ENCODE data around the gene TEX29. TPM values are rescaled to one million over a fixed set of nuclear protein-coding genes. Genes with fewer than 3 reads are reported as not detected.

TEX29 gene
- total RNA-seq, 5 donors from 2014 or later (not counting 1 experiment from before 2014, with no cell fraction given) = 0.36 to 0.76 (median 0.70) TPM; not detected in 2

DNA sequence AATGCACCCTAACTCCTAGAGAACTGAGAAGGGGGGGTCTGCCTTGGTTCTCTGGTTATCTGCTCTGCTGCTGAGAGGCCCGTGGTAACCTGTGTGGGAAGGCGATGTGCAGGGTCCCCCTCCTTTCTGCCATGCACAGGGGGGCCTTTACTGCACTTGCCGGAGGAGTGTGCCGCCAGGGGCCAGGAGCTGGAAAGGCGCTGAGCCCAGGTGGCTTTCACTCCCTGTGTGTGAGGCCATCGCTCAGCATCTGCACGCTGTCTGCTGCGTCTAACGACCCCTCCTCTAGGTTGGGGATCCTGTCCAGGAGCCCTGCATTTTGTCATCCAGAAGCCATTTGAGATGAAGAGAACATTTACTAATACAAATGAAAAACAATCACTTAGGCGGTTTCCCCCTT lies 37.0 kb upstream of the TEX29 start:
- ATAC-seq (replicated peaks in 1 of 4) (no peak), DNase-seq (no peak)
- Histone ChIP-seq H3K4me1 (ENCODE audit: control insufficient read depth in 1 of 2, extremely low read depth in 1 of 2, insufficient read depth in 2 of 2, low read length in 2 of 2) (no peaks in the 10 kb centered on the region), H3K4me3 (ENCODE audit: control insufficient read depth in 1 of 2, extremely low read depth in 1 of 2, low read length in 1 of 2) (no peak overlapping the region), H3K27ac (ENCODE audit: low read length) (no peak overlapping the region), H3K36me3 (ENCODE audit: control insufficient read depth in 2 of 2, extremely low read depth in 1 of 2, insufficient read depth in 1 of 2, low read length in 1 of 2) (peaks cover 16 to 86% of the 10 kb centered on the region in 2 donors), H3K27me3 (replicated peaks in 1 of 2; ENCODE audit: control insufficient read depth in 2 of 2, extremely low read depth in 1 of 2, insufficient read depth in 2 of 2, low read length in 1 of 2) (no peaks in the 10 kb centered on the region), H3K9me3 (no peaks in the 10 kb centered on the region)
- POLR2A ChIA-PET = no interaction called here
- Mint-ChIP-seq H3K36me3 (peaks cover 75% of the 10 kb centered on the region), H3K9me3 (no peaks in the 10 kb centered on the region), H3K4me1 (no peaks in the 10 kb centered on the region), H3K27me3 (no peaks in the 10 kb centered on the region), H3K27ac (no peak overlapping the region), H3K4me3 (no peak overlapping the region)
- CTCF ChIA-PET = no interaction called here
- 100% methylated on average over 7 of the region's 10 CpGs for WGBS (ENCODE audit: insufficient coverage)

DNA sequence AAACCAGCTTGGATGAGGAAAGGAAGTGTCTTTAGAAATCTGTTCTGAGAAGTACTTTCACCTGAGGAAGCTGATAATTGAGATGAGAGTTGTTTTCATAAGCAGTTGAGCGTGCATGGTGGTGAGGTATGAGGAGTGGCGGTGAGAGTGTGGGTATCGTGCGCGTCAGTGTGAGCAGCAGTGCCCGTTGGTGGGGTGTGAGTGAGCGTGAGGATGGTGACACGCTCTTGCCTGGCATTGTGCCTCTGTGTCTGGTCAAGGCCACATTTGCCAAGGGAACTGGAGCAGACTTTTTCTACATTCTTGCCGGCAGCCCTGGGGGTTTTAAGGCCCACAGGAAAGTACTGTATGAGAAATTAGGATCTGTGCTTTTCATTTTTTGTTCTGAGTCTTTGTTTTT lies 36.5 kb upstream of the TEX29 start:
- H3K27me3 Mint-ChIP-seq = no peaks in the 10 kb centered on the region
- H3K4me3 Mint-ChIP-seq = no peak overlapping the region
- DNase-seq (no peak), ATAC-seq (replicated peaks in 1 of 4) (no peak)
- Histone ChIP-seq H3K36me3 (ENCODE audit: control insufficient read depth in 2 of 2, extremely low read depth in 1 of 2, insufficient read depth in 1 of 2, low read length in 1 of 2) (peaks cover 17 to 82% of the 10 kb centered on the region in 2 donors), H3K27me3 (replicated peaks in 1 of 2; ENCODE audit: control insufficient read depth in 2 of 2, extremely low read depth in 1 of 2, insufficient read depth in 2 of 2, low read length in 1 of 2) (no peaks in the 10 kb centered on the region), H3K9me3 (no peaks in the 10 kb centered on the region), H3K4me3 (ENCODE audit: control insufficient read depth in 1 of 2, extremely low read depth in 1 of 2, low read length in 1 of 2) (no peak overlapping the region), H3K27ac (ENCODE audit: low read length) (no peak overlapping the region), H3K4me1 (ENCODE audit: control insufficient read depth in 1 of 2, extremely low read depth in 1 of 2, insufficient read depth in 2 of 2, low read length in 2 of 2) (no peaks in the 10 kb centered on the region)
- WGBS (ENCODE audit: insufficient coverage) = 98% methylated on average over 8 of the region's 9 CpGs
- H3K9me3 Mint-ChIP-seq = no peaks in the 10 kb centered on the region
- H3K4me1 Mint-ChIP-seq = no peaks in the 10 kb centered on the region
- ChIA-PET POLR2A (no interaction called here), CTCF (no interaction called here)
- H3K36me3 Mint-ChIP-seq = peaks cover 72% of the 10 kb centered on the region
- H3K27ac Mint-ChIP-seq = no peak overlapping the region

DNA sequence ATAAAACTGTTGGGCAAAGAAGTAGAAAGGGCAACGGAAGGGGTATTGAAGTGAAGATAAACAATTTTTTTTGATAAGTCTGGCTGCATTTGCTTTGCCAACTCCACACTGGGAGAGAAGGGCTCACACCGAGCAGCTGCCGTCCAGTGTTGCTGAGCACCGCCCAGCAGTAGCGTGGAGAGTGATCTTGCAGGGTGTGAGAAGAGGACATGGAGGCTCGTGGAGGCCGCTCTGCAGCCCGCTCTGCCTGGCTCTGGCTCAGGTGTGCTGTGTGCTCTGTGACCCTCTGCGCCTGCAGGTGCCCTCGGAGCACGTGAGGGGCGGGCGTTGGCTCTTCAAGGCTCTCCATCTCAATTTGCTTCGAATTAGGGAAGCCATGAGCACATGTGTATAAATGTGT lies 35.9 kb upstream of the TEX29 start:
- no peaks in the 10 kb centered on the region for H3K9me3 Mint-ChIP-seq
- Histone ChIP-seq H3K4me3 (ENCODE audit: control insufficient read depth in 1 of 2, extremely low read depth in 1 of 2, low read length in 1 of 2) (no peak overlapping the region), H3K4me1 (ENCODE audit: control insufficient read depth in 1 of 2, extremely low read depth in 1 of 2, insufficient read depth in 2 of 2, low read length in 2 of 2) (no peaks in the 10 kb centered on the region), H3K27me3 (replicated peaks in 1 of 2; ENCODE audit: control insufficient read depth in 2 of 2, extremely low read depth in 1 of 2, insufficient read depth in 2 of 2, low read length in 1 of 2) (no peaks in the 10 kb centered on the region), H3K36me3 (ENCODE audit: control insufficient read depth in 2 of 2, extremely low read depth in 1 of 2, insufficient read depth in 1 of 2, low read length in 1 of 2) (peaks cover 17 to 83% of the 10 kb centered on the region in 2 donors), H3K27ac (ENCODE audit: low read length) (no peak overlapping the region), H3K9me3 (no peaks in the 10 kb centered on the region)
- H3K27me3 Mint-ChIP-seq = no peaks in the 10 kb centered on the region
- CTCF ChIA-PET = no interaction called here
- peaks cover 73% of the 10 kb centered on the region for H3K36me3 Mint-ChIP-seq
- 95% methylated on average over 7 of the region's 14 CpGs for WGBS (ENCODE audit: insufficient coverage)
- ATAC-seq (replicated peaks in 1 of 4) (no peak), DNase-seq (no peak)
- POLR2A ChIA-PET = no interaction called here
- H3K4me1 Mint-ChIP-seq = no peaks in the 10 kb centered on the region
- no peak overlapping the region for H3K4me3 Mint-ChIP-seq
- H3K27ac Mint-ChIP-seq = no peak overlapping the region

- no peak overlapping the region for H3K4me3 ChIP-seq (ENCODE audit: control insufficient read depth in 1 of 2, extremely low read depth in 1 of 2, low read length in 1 of 2)
- POLR2A ChIA-PET = no interaction called here
- no peaks in the 10 kb centered on the region for H3K4me1 Mint-ChIP-seq
- no peak for ATAC-seq (replicated peaks in 1 of 4)
- DNase-seq = no peak
- no peak overlapping the region for H3K27ac Mint-ChIP-seq
- H3K4me1 ChIP-seq (ENCODE audit: control insufficient read depth in 1 of 2, extremely low read depth in 1 of 2, insufficient read depth in 2 of 2, low read length in 2 of 2) = no peaks in the 10 kb centered on the region
- CTCF ChIA-PET = no interaction called here
- H3K9me3 Mint-ChIP-seq = no peaks in the 10 kb centered on the region
- no peaks in the 10 kb centered on the region for H3K27me3 Mint-ChIP-seq
- peaks cover 71% of the 10 kb centered on the region for H3K36me3 Mint-ChIP-seq
- H3K27me3 ChIP-seq (replicated peaks in 1 of 2; ENCODE audit: control insufficient read depth in 2 of 2, extremely low read depth in 1 of 2, insufficient read depth in 2 of 2, low read length in 1 of 2) = no peaks in the 10 kb centered on the region
- no peaks in the 10 kb centered on the region for H3K9me3 ChIP-seq
- H3K36me3 ChIP-seq (ENCODE audit: control insufficient read depth in 2 of 2, extremely low read depth in 1 of 2, insufficient read depth in 1 of 2, low read length in 1 of 2) = peaks cover 17 to 80% of the 10 kb centered on the region in 2 donors
- H3K27ac ChIP-seq (ENCODE audit: low read length) = no peak overlapping the region
- H3K4me3 Mint-ChIP-seq = no peak overlapping the region
- 90% methylated on average over 13 of the region's 15 CpGs for WGBS (ENCODE audit: insufficient coverage)
Measured at GRCh38 chr13:111286162-111286561, 34.3 kb upstream of the TEX29 start.

GRCh38 chr13:111286749-111287148 lies 33.7 kb upstream of the TEX29 start:
- Histone ChIP-seq H3K27me3 (replicated peaks in 1 of 2; ENCODE audit: control insufficient read depth in 2 of 2, extremely low read depth in 1 of 2, insufficient read depth in 2 of 2, low read length in 1 of 2) (no peaks in the 10 kb centered on the region), H3K36me3 (ENCODE audit: control insufficient read depth in 2 of 2, extremely low read depth in 1 of 2, insufficient read depth in 1 of 2, low read length in 1 of 2) (peaks cover 17 to 78% of the 10 kb centered on the region in 2 donors), H3K4me3 (ENCODE audit: control insufficient read depth in 1 of 2, extremely low read depth in 1 of 2, low read length in 1 of 2) (no peak overlapping the region), H3K4me1 (ENCODE audit: control insufficient read depth in 1 of 2, extremely low read depth in 1 of 2, insufficient read depth in 2 of 2, low read length in 2 of 2) (no peaks in the 10 kb centered on the region), H3K27ac (ENCODE audit: low read length) (no peak overlapping the region), H3K9me3 (no peaks in the 10 kb centered on the region)
- no peak for DNase-seq
- H3K27me3 Mint-ChIP-seq = no peaks in the 10 kb centered on the region
- ChIA-PET POLR2A (no interaction called here), CTCF (no interaction called here)
- H3K27ac Mint-ChIP-seq = no peak overlapping the region
- H3K4me3 Mint-ChIP-seq = no peak overlapping the region
- peaks cover 69% of the 10 kb centered on the region for H3K36me3 Mint-ChIP-seq
- H3K9me3 Mint-ChIP-seq = no peaks in the 10 kb centered on the region
- 95% methylated on average over 6 of the region's 7 CpGs for WGBS (ENCODE audit: insufficient coverage)
- H3K4me1 Mint-ChIP-seq = no peaks in the 10 kb centered on the region
- no peak for ATAC-seq (replicated peaks in 1 of 4)

DNA sequence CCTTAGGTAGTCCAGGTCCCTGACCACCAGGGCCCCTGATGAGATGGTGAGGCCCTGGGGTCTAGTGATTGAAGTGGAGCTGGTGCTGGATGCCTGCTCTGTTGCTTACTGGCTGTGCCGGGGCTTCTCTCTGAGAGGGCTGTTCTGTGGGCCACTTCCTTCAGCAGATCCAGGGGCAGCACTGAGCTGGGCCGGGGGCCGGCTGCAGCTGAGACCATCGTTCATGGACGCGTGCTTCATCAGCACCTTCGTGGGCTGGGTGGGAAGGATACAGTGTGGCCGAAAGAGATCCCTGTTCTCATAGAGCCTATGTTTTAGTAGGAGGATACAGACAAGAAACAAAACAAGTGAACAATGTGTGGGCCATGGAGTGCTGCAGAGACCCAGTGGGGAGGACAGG lies 33.2 kb upstream of the TEX29 start:
- Mint-ChIP-seq H3K4me3 (no peak overlapping the region), H3K36me3 (peaks cover 73% of the 10 kb centered on the region), H3K9me3 (no peaks in the 10 kb centered on the region), H3K4me1 (no peaks in the 10 kb centered on the region), H3K27ac (no peak overlapping the region), H3K27me3 (no peaks in the 10 kb centered on the region)
- ChIA-PET POLR2A (no interaction called here), CTCF (no interaction called here)
- WGBS (ENCODE audit: insufficient coverage) = 97% methylated on average over 8 of the region's 8 CpGs
- H3K27me3 ChIP-seq (replicated peaks in 1 of 2; ENCODE audit: control insufficient read depth in 2 of 2, extremely low read depth in 1 of 2, insufficient read depth in 2 of 2, low read length in 1 of 2) = no peaks in the 10 kb centered on the region
- H3K36me3 ChIP-seq (ENCODE audit: control insufficient read depth in 2 of 2, extremely low read depth in 1 of 2, insufficient read depth in 1 of 2, low read length in 1 of 2) = peaks cover 22 to 78% of the 10 kb centered on the region in 2 donors
- ATAC-seq (replicated peaks in 1 of 4) (no peak), DNase-seq (no peak)
- H3K9me3 ChIP-seq = no peaks in the 10 kb centered on the region
- no peak overlapping the region for H3K4me3 ChIP-seq (ENCODE audit: control insufficient read depth in 1 of 2, extremely low read depth in 1 of 2, low read length in 1 of 2)
- no peaks in the 10 kb centered on the region for H3K4me1 ChIP-seq (ENCODE audit: control insufficient read depth in 1 of 2, extremely low read depth in 1 of 2, insufficient read depth in 2 of 2, low read length in 2 of 2)
- no peak overlapping the region for H3K27ac ChIP-seq (ENCODE audit: low read length)

DNA sequence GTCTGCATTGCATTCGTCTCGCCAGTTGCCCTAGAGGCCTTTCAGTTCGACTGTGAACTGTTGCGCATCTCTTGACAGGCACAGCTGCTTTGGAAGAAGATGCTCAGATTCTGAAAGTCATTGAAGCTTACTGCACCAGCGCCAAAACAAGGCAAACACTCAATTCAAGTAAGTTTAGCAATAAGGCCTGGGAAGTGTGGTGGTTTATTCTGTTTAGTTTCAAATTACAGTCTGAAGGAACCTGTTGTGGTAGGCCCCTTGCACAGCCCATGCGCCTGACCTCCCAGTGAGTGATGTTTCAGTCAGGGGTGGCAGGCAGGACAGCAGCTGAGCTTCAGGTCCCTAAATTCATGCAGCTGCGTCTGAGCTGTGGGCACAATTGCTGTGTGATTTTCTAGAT lies 32.2 kb upstream of the TEX29 start:
- Mint-ChIP-seq H3K9me3 (no peaks in the 10 kb centered on the region), H3K4me3 (no peak overlapping the region), H3K27ac (no peak overlapping the region), H3K4me1 (no peaks in the 10 kb centered on the region), H3K36me3 (peaks cover 77% of the 10 kb centered on the region), H3K27me3 (no peaks in the 10 kb centered on the region)
- POLR2A ChIA-PET = no interaction called here
- Histone ChIP-seq H3K4me1 (ENCODE audit: control insufficient read depth in 1 of 2, extremely low read depth in 1 of 2, insufficient read depth in 2 of 2, low read length in 2 of 2) (no peaks in the 10 kb centered on the region), H3K27me3 (replicated peaks in 1 of 2; ENCODE audit: control insufficient read depth in 2 of 2, extremely low read depth in 1 of 2, insufficient read depth in 2 of 2, low read length in 1 of 2) (no peaks in the 10 kb centered on the region), H3K4me3 (ENCODE audit: control insufficient read depth in 1 of 2, extremely low read depth in 1 of 2, low read length in 1 of 2) (no peak overlapping the region), H3K9me3 (no peaks in the 10 kb centered on the region), H3K27ac (ENCODE audit: low read length) (no peak overlapping the region), H3K36me3 (ENCODE audit: control insufficient read depth in 2 of 2, extremely low read depth in 1 of 2, insufficient read depth in 1 of 2, low read length in 1 of 2) (peaks cover 22 to 83% of the 10 kb centered on the region in 2 donors)
- no peak for DNase-seq
- CTCF ChIA-PET = no interaction called here
- WGBS (ENCODE audit: insufficient coverage) = 93% methylated on average over 6 of the region's 7 CpGs
- ATAC-seq (replicated peaks in 1 of 4) = no peak

All from T-cell (primary cell).